HFFc6 (cell line): ENCODE measurements around the gene PDE1A. TPM values are rescaled to one million over a fixed set of nuclear protein-coding genes. Genes with fewer than 3 reads are reported as not detected.

ENCODE experiments used
- DNase-seq: peaks from one replicate; pipeline ENCODE4 v3.0.0-alpha.2; 2018
- H3K27ac Mint-ChIP-seq: 2 replicates; pipeline ENCODE4 v1.8.0; 2020; ENCODE audit warnings: mild to moderate bottlenecking, mixed read lengths
- H3K27me3 Mint-ChIP-seq: 2 replicates; pipeline ENCODE4 v1.8.0; 2021; ENCODE audit warnings: mild to moderate bottlenecking, moderate library complexity, mixed read lengths; ENCODE audit not compliant: insufficient read depth
- H3K36me3 Mint-ChIP-seq: 2 replicates; pipeline ENCODE4 v1.8.0; 2021; ENCODE audit warnings: low read depth, mixed read lengths
- H3K4me1 Mint-ChIP-seq: 2 replicates; pipeline ENCODE4 v1.8.0; 2020; ENCODE audit warnings: low read depth, mixed read lengths
- H3K4me3 Mint-ChIP-seq: 2 replicates; pipeline ENCODE4 v1.8.0; 2020; ENCODE audit warnings: mild to moderate bottlenecking, moderate library complexity, mixed read lengths
- H3K9me3 Mint-ChIP-seq: 2 replicates; pipeline ENCODE4 v1.8.0; 2020; ENCODE audit warnings: mild to moderate bottlenecking, mixed read lengths
- CTCF ChIP-seq: fragments of 200-600 bp; sonication (generic); IDR thresholded peaks from 2 replicates; pipeline ENCODE4 v1.5.0; 2021; ENCODE audit warnings: antibody characterized with exemption, mild to moderate bottlenecking
- total RNA-seq, 6 experiments: library from RNA; stranded (reverse); fragmentation: NEBNext Ultra II Directional; extraction: Animal tissue kit (Norgen Biotek cat#: 25700); gene quantifications; 2 replicates in 1 of 6; 3 replicates in 5 of 6; pipeline ENCODE4 v1.2.3, GENCODE V29; 2021

PDE1A gene
- total RNA-seq, 6 experiments from 2014 or later: 2.7 to 8.0 (median 3.9) TPM

- Mint-ChIP-seq H3K27me3 (no peaks in the 10 kb centered on the region; the same call in 1 of the 2 replicates), H3K4me3 (peak overlapping the region; percentile 16), H3K4me1 (peaks cover 32% of the 10 kb centered on the region), H3K27ac (0 out of 2 replicates have a peak overlapping the region, but pooled peaks have one; percentile 5), H3K36me3 (no peaks in the 10 kb centered on the region), H3K9me3 (no peaks in the 10 kb centered on the region)
- TF ChIP-seq CTCF: no peak
- DNase-seq: no peak
Measured at GRCh38 chr2:182302972-182303371, 123.9 kb downstream of the PDE1A start.

- no peaks in the 10 kb centered on the region for H3K36me3 Mint-ChIP-seq
- peak; percentile 48 for DNase-seq
- H3K4me3 Mint-ChIP-seq: peak overlapping the region; percentile 16; the same call in 1 of the 2 replicates
- H3K9me3 Mint-ChIP-seq: no peaks in the 10 kb centered on the region
- H3K27me3 Mint-ChIP-seq: no peaks in the 10 kb centered on the region; the same call in 1 of the 2 replicates
- no peak for TF ChIP-seq CTCF
- no peak overlapping the region for H3K27ac Mint-ChIP-seq
- peaks cover 32% of the 10 kb centered on the region for H3K4me1 Mint-ChIP-seq
Measured at GRCh38 chr2:182302174-182302573, 124.7 kb downstream of the PDE1A start.

GRCh38 chr2:182301093-182301492, 125.7 kb downstream of the PDE1A start:
- H3K9me3 Mint-ChIP-seq: no peaks in the 10 kb centered on the region
- no peaks in the 10 kb centered on the region; the same call in 1 of the 2 replicates for H3K27me3 Mint-ChIP-seq
- peak; percentile 34; the same call in 1 of the 2 replicates for TF ChIP-seq CTCF
- H3K27ac Mint-ChIP-seq: no peak overlapping the region
- DNase-seq: peak; percentile 29
- no peaks in the 10 kb centered on the region for H3K36me3 Mint-ChIP-seq
- peaks cover 32% of the 10 kb centered on the region for H3K4me1 Mint-ChIP-seq
- no peak overlapping the region for H3K4me3 Mint-ChIP-seq

- Mint-ChIP-seq H3K36me3 (no peaks in the 10 kb centered on the region), H3K9me3 (no peaks in the 10 kb centered on the region), H3K4me1 (peaks cover 32% of the 10 kb centered on the region), H3K4me3 (no peak overlapping the region), H3K27ac (no peak overlapping the region), H3K27me3 (no peaks in the 10 kb centered on the region; the same call in 1 of the 2 replicates)
- TF ChIP-seq CTCF: no peak
- no peak for DNase-seq
Measured at GRCh38 chr2:182300608-182301007, 126.2 kb downstream of the PDE1A start.

- TF ChIP-seq CTCF: no peak
- Mint-ChIP-seq H3K27me3 (no peaks in the 10 kb centered on the region; the same call in 1 of the 2 replicates), H3K36me3 (no peaks in the 10 kb centered on the region), H3K4me1 (peaks cover 32% of the 10 kb centered on the region), H3K4me3 (no peak overlapping the region), H3K9me3 (no peaks in the 10 kb centered on the region), H3K27ac (no peak overlapping the region)
- DNase-seq: no peak
Measured at GRCh38 chr2:182299632-182300031, 127.2 kb downstream of the PDE1A start.
